ENCODE measurements around the gene IFT43. TPM values are rescaled to one million over a fixed set of nuclear protein-coding genes. Genes with fewer than 3 reads are reported as not detected.

The IFT43 gene
- total RNA-seq, 4 donors from 2014 or later, result 16.2 to 31.4 (median 26.1) TPM

GRCh38 chr14:76012354-76012753 lies 26.8 kb downstream of the IFT43 start:
- no peaks in the 10 kb centered on the region for H3K9me3 ChIP-seq
- no peak overlapping the region for H3K4me3 ChIP-seq
- H3K36me3 ChIP-seq, result peaks cover 0 to 36% (median 0%) of the 10 kb centered on the region in 3 donors
- DNase-seq (ENCODE audit: low spot score in 2 of 2), result no peak
- peaks cover 0 to 13% (median 0%) of the 10 kb centered on the region in 4 donors for H3K4me1 ChIP-seq
- no peaks in the 10 kb centered on the region for H3K27me3 ChIP-seq
- peak overlapping the region in 2 of 4 donors; percentile 45 to 47 for H3K27ac ChIP-seq
- TF ChIP-seq POLR2A (IDR thresholded peaks at IDR 0.05) (no peak), CTCF (IDR thresholded peaks at IDR 0.05) (peak in 1 of 5 experiments; percentile 7)
- WGBS, 2 donors, result 35 to 38% methylated on average over 9 of the region's 9 CpGs

GRCh38 chr14:76015191-76015590 lies 29.6 kb downstream of the IFT43 start:
- peaks cover 0 to 13% (median 0%) of the 10 kb centered on the region in 4 donors for H3K4me1 ChIP-seq
- peaks cover 0 to 15% (median 2%) of the 10 kb centered on the region in 4 donors for H3K9me3 ChIP-seq
- H3K27me3 ChIP-seq, result no peaks in the 10 kb centered on the region
- H3K4me3 ChIP-seq, result no peak overlapping the region
- DNase-seq (ENCODE audit: low spot score in 2 of 2), result no peak
- WGBS, 2 donors, result 95 to 96% methylated on average over 1 of the region's 1 CpG
- peaks cover 0 to 47% (median 0%) of the 10 kb centered on the region in 3 donors for H3K36me3 ChIP-seq
- H3K27ac ChIP-seq, result no peak overlapping the region
- TF ChIP-seq CTCF (IDR thresholded peaks at IDR 0.05) (no peak), POLR2A (IDR thresholded peaks at IDR 0.05) (no peak), EP300 (IDR thresholded peaks at IDR 0.05) (no peak)

GRCh38 chr14:76015668-76016067 lies 30.1 kb downstream of the IFT43 start:
- Histone ChIP-seq H3K27ac (no peak overlapping the region), H3K36me3 (peaks cover 0 to 52% (median 0%) of the 10 kb centered on the region in 3 donors)
- 83 to 84% methylated on average over 1 of the region's 1 CpG for WGBS, 2 donors

GRCh38 chr14:76019676-76020075 lies 34.1 kb downstream of the IFT43 start:
- Histone ChIP-seq H3K9me3 (peaks cover 0 to 15% (median 2%) of the 10 kb centered on the region in 4 donors), H3K4me3 (no peak overlapping the region), H3K27ac (no peak overlapping the region), H3K27me3 (no peaks in the 10 kb centered on the region), H3K36me3 (peaks cover 0 to 72% (median 0%) of the 10 kb centered on the region in 3 donors), H3K4me1 (no peaks in the 10 kb centered on the region)
- no peak for TF ChIP-seq EP300 (IDR thresholded peaks at IDR 0.05)
- no peak for TF ChIP-seq POLR2A (IDR thresholded peaks at IDR 0.05)
- no peak for TF ChIP-seq CTCF (IDR thresholded peaks at IDR 0.05)
- DNase-seq (ENCODE audit: low spot score in 2 of 2), result no peak
- WGBS, 2 donors, result 98% methylated on average over 2 of the region's 2 CpGs

More at GRCh38 chr14:76015668-76016067, 30.1 kb downstream of the IFT43 start:
- DNase-seq (ENCODE audit: low spot score in 2 of 2), result no peak
- Histone ChIP-seq H3K4me3 (no peak overlapping the region), H3K4me1 (peaks cover 0 to 13% (median 0%) of the 10 kb centered on the region in 4 donors), H3K27me3 (no peaks in the 10 kb centered on the region), H3K9me3 (peaks cover 0 to 15% (median 2%) of the 10 kb centered on the region in 4 donors)
- TF ChIP-seq POLR2A (IDR thresholded peaks at IDR 0.05) (no peak), CTCF (IDR thresholded peaks at IDR 0.05) (no peak), EP300 (IDR thresholded peaks at IDR 0.05) (no peak)

GRCh38 chr14:76022991-76023390 lies 37.4 kb downstream of the IFT43 start:
- H3K36me3 ChIP-seq, result peaks cover 0 to 83% (median 0%) of the 10 kb centered on the region in 3 donors
- no peak for TF ChIP-seq EP300 (IDR thresholded peaks at IDR 0.05)
- TF ChIP-seq CTCF (IDR thresholded peaks at IDR 0.05), result no peak
- no peak for TF ChIP-seq POLR2A (IDR thresholded peaks at IDR 0.05)
- no peaks in the 10 kb centered on the region for H3K27me3 ChIP-seq
- 94 to 98% methylated on average over 2 of the region's 2 CpGs for WGBS, 2 donors
- H3K27ac ChIP-seq, result no peak overlapping the region
- DNase-seq (ENCODE audit: low spot score in 2 of 2), result no peak
- no peaks in the 10 kb centered on the region for H3K4me1 ChIP-seq
- peaks cover 0 to 15% (median 1%) of the 10 kb centered on the region in 4 donors for H3K9me3 ChIP-seq
- H3K4me3 ChIP-seq, result no peak overlapping the region
